AG09319 (cell line): ENCODE measurements around the gene ADAT2.

Source experiments
- DNase-seq: peaks from one replicate; pipeline ENCODE4 v3.0.0-alpha.2; 2010; ENCODE audit warnings: low read depth; ENCODE audit errors: extremely low read depth
- TF ChIP-seq, protein P1 (sequence below): IDR thresholded peaks from 2 replicates; pipeline ENCODE4 v1.5.1; 2011; ENCODE audit warnings: low read depth, mild to moderate bottlenecking, inconsistent platforms, low read length, moderate library complexity

ADAT2 gene

DNA sequence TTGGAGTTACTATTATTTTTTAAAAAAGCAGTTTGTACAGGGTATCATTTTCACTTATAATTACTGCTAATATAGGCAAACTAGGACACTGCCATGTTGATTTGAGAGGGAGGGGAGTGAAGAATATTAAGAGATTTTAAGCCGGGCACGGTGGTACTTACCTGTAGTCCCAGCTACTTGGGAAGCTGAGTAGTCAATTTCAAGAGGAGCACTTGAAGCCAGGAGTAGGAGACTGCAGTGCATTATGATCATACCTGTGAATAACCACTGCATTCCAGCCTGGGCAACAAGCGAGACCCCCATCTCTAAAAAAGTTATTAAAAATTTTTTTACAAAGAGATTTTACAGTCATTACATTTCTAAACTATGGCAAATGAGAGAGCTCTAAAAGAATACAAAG, 35.7 kb downstream of the ADAT2 start:
- DNase-seq = no peak
- TF ChIP-seq, protein P1, sequence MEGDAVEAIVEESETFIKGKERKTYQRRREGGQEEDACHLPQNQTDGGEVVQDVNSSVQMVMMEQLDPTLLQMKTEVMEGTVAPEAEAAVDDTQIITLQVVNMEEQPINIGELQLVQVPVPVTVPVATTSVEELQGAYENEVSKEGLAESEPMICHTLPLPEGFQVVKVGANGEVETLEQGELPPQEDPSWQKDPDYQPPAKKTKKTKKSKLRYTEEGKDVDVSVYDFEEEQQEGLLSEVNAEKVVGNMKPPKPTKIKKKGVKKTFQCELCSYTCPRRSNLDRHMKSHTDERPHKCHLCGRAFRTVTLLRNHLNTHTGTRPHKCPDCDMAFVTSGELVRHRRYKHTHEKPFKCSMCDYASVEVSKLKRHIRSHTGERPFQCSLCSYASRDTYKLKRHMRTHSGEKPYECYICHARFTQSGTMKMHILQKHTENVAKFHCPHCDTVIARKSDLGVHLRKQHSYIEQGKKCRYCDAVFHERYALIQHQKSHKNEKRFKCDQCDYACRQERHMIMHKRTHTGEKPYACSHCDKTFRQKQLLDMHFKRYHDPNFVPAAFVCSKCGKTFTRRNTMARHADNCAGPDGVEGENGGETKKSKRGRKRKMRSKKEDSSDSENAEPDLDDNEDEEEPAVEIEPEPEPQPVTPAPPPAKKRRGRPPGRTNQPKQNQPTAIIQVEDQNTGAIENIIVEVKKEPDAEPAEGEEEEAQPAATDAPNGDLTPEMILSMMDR = no peak

DNA sequence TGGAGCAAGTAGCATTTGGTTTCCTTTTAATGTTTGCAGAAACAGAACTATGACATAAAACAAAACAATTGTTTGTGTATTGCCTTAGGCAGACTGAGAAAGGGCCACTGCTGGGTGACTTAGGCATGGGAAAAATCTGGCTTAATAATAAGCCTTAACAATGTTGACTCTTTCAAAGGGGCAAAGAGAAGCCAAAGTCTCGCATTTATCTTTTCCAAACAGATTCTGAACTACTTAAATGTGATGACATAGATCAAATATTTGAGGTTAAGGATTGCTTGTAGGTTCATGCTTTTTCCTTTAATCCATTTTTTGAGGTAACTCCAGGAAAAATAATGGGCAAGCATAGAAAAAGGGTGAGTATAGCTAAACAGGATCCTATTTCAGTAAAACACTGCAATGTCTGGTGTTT, 39.6 kb downstream of the ADAT2 start:
- TF ChIP-seq, protein P1 = no peak
- peak; percentile 49 for DNase-seq

DNA sequence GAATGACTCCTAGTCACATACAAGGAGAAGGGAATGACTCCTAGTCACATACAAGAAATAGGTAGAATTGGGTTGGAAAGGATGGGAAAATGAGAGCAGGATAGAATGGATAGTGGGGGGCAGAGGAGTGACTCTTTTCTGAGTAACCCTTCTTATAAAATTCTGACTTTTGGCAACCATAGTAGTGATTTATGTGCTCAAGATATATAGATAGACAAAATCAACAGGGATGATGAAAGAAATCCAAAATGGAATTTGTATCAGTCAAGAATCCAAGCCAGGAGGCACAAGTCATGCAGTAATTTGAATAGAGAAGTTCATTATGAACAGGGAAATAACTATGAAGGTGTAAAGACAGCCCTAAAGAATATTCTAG, 41.7 kb downstream of the ADAT2 start:
- DNase-seq = no peak
- TF ChIP-seq, protein P1 = no peak

DNA sequence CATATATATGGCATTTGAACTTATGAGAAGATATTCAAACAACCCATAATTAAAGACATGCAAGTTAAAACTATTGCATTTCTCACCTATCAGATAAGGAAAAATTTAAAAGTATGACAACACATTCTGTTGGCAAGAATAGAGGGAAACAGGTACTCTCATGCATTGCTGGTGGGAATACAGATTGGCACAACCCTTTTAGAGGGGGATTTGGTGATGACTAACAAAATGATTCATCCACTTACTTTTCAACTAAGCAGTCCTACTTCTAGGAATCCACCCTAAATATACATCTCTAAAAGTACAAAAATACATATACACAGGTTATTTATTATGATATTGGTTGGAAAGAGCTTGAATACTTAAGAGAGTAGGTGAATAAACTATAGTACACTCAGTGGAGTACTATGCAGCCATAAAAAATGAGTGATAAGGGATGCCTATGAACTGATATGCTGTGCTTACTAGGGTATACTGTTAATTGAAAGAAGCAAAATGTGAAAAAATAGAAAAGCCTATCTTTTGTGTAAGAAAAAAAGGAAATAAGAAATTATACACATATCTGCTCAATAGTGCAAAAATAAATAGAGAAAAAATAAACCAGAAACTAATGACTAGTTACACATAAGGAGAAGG, 42.2 kb downstream of the ADAT2 start:
- DNase-seq = no peak
- TF ChIP-seq, protein P1 = no peak

DNA sequence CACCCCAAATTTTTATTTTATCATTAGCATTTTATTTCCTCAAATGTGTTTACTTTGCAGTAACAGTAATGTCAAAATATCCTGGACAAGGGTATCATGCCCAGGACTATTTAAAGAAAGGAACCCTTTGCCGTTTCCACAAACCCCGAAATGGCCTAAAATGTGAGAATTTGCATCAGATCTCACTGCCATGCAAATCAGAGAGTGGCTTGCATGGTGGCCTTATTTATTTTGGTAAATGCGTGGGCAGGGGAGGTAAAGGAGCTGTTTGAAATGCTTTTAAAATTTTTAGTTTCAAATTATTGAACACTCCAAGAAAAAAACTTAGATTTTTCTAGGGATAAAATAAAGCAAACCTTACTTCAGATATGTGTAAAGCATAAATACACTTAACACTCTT, 43.8 kb downstream of the ADAT2 start:
- TF ChIP-seq, protein P1 = no peak
- no peak for DNase-seq

DNA sequence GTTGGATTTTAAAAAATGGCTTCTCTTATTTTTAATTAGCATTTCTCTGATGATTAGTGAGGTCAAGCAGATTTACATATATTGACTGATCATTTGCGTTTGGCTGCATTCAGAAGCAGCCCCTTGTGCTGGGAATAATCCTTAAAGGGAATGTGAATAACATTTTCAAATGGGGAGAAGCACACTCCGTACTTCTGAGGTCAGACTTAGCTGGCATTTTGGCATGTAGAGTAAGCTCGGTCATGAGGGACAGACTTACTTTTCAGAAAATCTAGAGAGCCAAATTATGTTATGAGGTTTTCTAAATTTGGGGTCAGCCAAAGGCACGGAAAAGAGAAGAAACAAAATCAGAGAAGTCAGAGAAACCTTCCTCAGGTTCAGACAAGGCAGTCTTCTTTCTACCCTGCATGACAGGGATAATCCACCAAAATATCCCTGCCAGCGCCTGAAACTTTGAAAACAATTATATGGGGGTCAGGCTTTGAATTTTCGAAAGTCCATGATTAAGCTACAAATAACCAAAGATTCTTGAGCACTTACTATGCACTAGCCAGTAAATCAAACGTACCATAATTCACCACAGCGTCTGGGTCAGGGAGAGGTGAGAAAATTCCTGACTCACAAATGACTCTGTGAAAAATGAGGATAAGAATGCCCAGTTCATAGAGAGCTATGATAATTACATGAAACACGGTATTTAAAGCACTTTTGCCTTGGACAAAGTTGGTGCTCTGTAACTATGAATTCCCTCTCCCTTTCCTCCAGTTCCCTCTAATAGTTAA, 44.9 kb downstream of the ADAT2 start:
- DNase-seq = no peak
- TF ChIP-seq, protein P1 = no peak

DNA sequence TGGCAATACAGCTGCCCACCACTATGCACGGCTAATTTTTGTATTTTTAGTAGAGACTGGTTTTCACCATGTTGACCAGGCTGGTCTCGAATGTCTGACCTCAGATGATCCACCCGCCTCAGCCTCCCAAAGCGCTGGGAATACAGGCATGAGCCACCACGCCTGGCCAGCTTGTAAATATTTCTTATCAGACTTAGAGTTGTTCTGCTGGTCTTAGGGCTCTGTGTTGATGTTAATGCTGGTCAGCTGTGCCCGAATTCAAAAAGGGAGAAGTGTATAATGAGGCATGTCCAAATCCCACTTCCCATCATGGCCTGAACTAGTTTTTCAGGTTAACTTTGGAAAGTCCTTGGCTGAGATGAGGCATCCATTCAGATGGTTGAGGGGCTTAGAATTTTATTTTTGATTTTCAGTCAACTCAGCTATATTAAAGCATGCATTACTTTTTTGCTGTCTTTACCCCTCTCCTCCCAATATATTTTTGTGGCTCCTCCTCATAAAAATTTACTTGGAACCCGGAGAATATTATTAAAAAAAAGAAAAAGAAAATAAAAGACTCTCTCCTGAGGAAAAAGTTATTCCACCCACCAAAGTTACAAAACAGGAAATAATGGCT, 47.7 kb downstream of the ADAT2 start:
- DNase-seq = no peak

More for the DNA sequence above, 47.7 kb downstream of the ADAT2 start:
- TF ChIP-seq, protein P1 = no peak
